HCT116 (cell line): ENCODE measurements around the gene HPD. TPM values are rescaled to one million over a fixed set of nuclear protein-coding genes. Genes with fewer than 3 reads are reported as not detected.

Experiments
- ATAC-seq: fragments of 200-7000 bp; cut with Tn5 transposase; 2 replicates; pipeline ENCODE4 v1.9.1; 2020; ENCODE audit warnings: mild to moderate bottlenecking, moderate library complexity
- BruUV-seq: library from RNA; stranded (reverse); fragments of 400-500 nt; replicated peaks from 2 replicates; lab custom pipeline; 2021; lab: Mats Ljungman, UMichigan
- CTCF ChIA-PET: fragments of 300-600 bp; sonication (Branson Sonifier 250); formaldehyde crosslinking; loops from one replicate; lab custom pipeline; 2021; ENCODE audit warnings: antibody characterized with exemption; lab: Charles Lee
- POLR2A ChIA-PET: fragments of 300-600, 350-600 bp; sonication (Branson Sonifier 250); formaldehyde crosslinking; loops from one replicate; lab custom pipeline; 2021; ENCODE audit warnings: antibody characterized with exemption; lab: Charles Lee
- RAD21 ChIA-PET, 2 experiments: fragments of 300-600 bp; sonication (Branson Sonifier 250); formaldehyde crosslinking; loops; one replicate each; lab custom pipeline; 2023; ENCODE audit warnings: low total read pairs in 2 of 2; ENCODE audit not compliant: uncharacterized antibody in 2 of 2, unreplicated experiment in 2 of 2, low non-redundant PET in 1 of 2; lab: Charles Lee
- DNase-seq: peaks from one replicate; pipeline ENCODE4 v3.0.0-alpha.2; 2010; ENCODE audit warnings: low read depth, low spot score
- H2AFZ ChIP-seq: fragments of 200-600 bp; shearing (Covaris generic), sonication (generic); 2 replicates; pipeline ENCODE4 v1.6.1; 2017; ENCODE audit warnings: low read depth, mixed run types, mixed read lengths, antibody characterized with exemption, low read length; ENCODE audit not compliant: poor library complexity, severe bottlenecking
- H3K27ac ChIP-seq: 2 replicates; pipeline ENCODE4 v1.5.1; 2012; ENCODE audit warnings: low read depth, low read length
- H3K27me3 ChIP-seq: fragments of 200-600 bp; sonication (generic); 2 replicates; pipeline ENCODE4 v1.6.1; 2016; ENCODE audit warnings: mixed run types, low read length, mixed read lengths; ENCODE audit not compliant: insufficient read depth
- H3K36me3 ChIP-seq, 2 experiments: fragments of 200-500 bp in 1 of 2; fragments of 200-600 bp in 1 of 2; sonication (Bioruptor generic) in 1 of 2; sonication (generic) in 1 of 2; 2 replicates each; pipeline versions ENCODE4 v1.5.1 to v1.6.1; 2014 to 2016; ENCODE audit warnings: low read length in 2 of 2, inconsistent platforms in 1 of 2, mixed read lengths in 1 of 2, mixed run types in 1 of 2; ENCODE audit not compliant: insufficient read depth in 2 of 2, control insufficient read depth in 1 of 2
- H3K4me1 ChIP-seq, 2 experiments: fragments of 200-600 bp in 1 of 2; sonication (generic) in 1 of 2; 2 replicates each; pipeline versions ENCODE4 v1.5.1 to v1.6.1; 2012 to 2017; ENCODE audit warnings: low read length in 2 of 2, inconsistent platforms in 1 of 2, mild to moderate bottlenecking in 1 of 2, mixed read lengths in 1 of 2, mixed run types in 1 of 2, moderate library complexity in 1 of 2; ENCODE audit not compliant: insufficient read depth in 2 of 2, control insufficient read depth in 1 of 2
- H3K4me2 ChIP-seq: fragments of 200-600 bp; sonication (generic); 2 replicates; pipeline ENCODE4 v1.6.1; 2017; ENCODE audit warnings: mixed run types, low read length, mixed read lengths
- H3K4me3 ChIP-seq, 2 experiments: fragments of 200-600 bp in 1 of 2; sonication (generic) in 1 of 2; replicated peaks in 1 of 2; 2 replicates each; pipeline ENCODE4 v1.5.1; 2011 to 2016; ENCODE audit warnings: low read length in 2 of 2, control low read depth in 1 of 2, low read depth in 1 of 2, mild to moderate bottlenecking in 1 of 2, mixed read lengths in 1 of 2, mixed run types in 1 of 2
- H3K79me2 ChIP-seq: fragments of 200-600 bp; sonication (generic); 2 replicates; pipeline ENCODE4 v1.6.1; 2017; ENCODE audit warnings: mild to moderate bottlenecking, mixed run types, low read length, moderate library complexity, mixed read lengths; ENCODE audit not compliant: insufficient read depth
- H3K9ac ChIP-seq: fragments of 200-600 bp; sonication (generic); 2 replicates; pipeline ENCODE4 v1.6.1; 2016; ENCODE audit warnings: low read length, mixed read lengths
- H3K9me2 ChIP-seq: fragments of 200-600 bp; sonication (generic), shearing (Covaris generic); 2 replicates; pipeline ENCODE4 v1.6.1; 2017; ENCODE audit warnings: mixed run types, mild to moderate bottlenecking, moderate library complexity; ENCODE audit not compliant: insufficient read depth
- H3K9me3 ChIP-seq, 2 experiments: fragments of 200-500 bp in 1 of 2; fragments of 200-600 bp in 1 of 2; sonication (Bioruptor generic) in 1 of 2; sonication (generic) in 1 of 2; 2 replicates each; pipeline ENCODE4 v1.6.1; 2014 to 2017; ENCODE audit warnings: low read length in 2 of 2, mixed read lengths in 2 of 2, inconsistent platforms in 1 of 2, low read depth in 1 of 2, mild to moderate bottlenecking in 1 of 2, mixed run types in 1 of 2, moderate library complexity in 1 of 2; ENCODE audit not compliant: control insufficient read depth in 1 of 2, insufficient read depth in 1 of 2
- H4K20me1 ChIP-seq: fragments of 200-600 bp; sonication (generic), shearing (Covaris generic); 2 replicates; pipeline ENCODE4 v1.6.1; 2017; ENCODE audit warnings: mixed run types, mild to moderate bottlenecking, moderate library complexity; ENCODE audit not compliant: insufficient read depth
- EGR1 ChIP-seq: IDR thresholded peaks from 2 replicates; pipeline ENCODE4 v1.6.1; 2012; ENCODE audit warnings: low read depth
- EZH2 ChIP-seq: fragments of 200-600 bp; sonication (generic); IDR thresholded peaks from 2 replicates; pipeline ENCODE4 v1.6.1; 2017; ENCODE audit warnings: antibody characterized with exemption, mixed run types
- FOSL1 ChIP-seq: IDR thresholded peaks from 2 replicates; pipeline ENCODE4 v1.6.1; 2012; ENCODE audit warnings: low read depth
- JUND ChIP-seq: IDR thresholded peaks from 2 replicates; pipeline ENCODE4 v1.6.1; 2012
- POLR2A ChIP-seq: IDR thresholded peaks from 2 replicates; pipeline ENCODE4 v1.7.0; 2011; ENCODE audit warnings: borderline replicate concordance; ENCODE audit not compliant: insufficient read depth, insufficient read length; ENCODE audit errors: extremely low read depth
- RAD21 ChIP-seq: IDR thresholded peaks from 2 replicates; pipeline ENCODE4 v1.6.1; 2012; ENCODE audit warnings: low read depth, mild to moderate bottlenecking
- SIN3A ChIP-seq: IDR thresholded peaks from 2 replicates; pipeline ENCODE4 v1.6.1; 2012; ENCODE audit warnings: low read depth
- TCF7L2 ChIP-seq: IDR thresholded peaks from 2 replicates; pipeline ENCODE4 v1.7.0; 2011; ENCODE audit warnings: borderline replicate concordance, inconsistent platforms; ENCODE audit not compliant: insufficient read depth, insufficient read length; ENCODE audit errors: extremely low read depth
- YY1 ChIP-seq: IDR thresholded peaks from 2 replicates; pipeline ENCODE4 v1.6.1; 2011; ENCODE audit warnings: low read length, low read depth, moderate library complexity, mild to moderate bottlenecking; ENCODE audit not compliant: insufficient replicate concordance; ENCODE audit errors: extremely low read depth
- ZNF274 ChIP-seq: fragments of 200-500 bp; sonication (Bioruptor generic); IDR thresholded peaks from 2 replicates; pipeline ENCODE4 v1.6.1; 2014; ENCODE audit warnings: mild to moderate bottlenecking, low read depth, low read length, inconsistent platforms
- intact Hi-C: fragments of 100-400 bp; cut with micrococcal nuclease; formaldehyde crosslinking; loops from 2 replicates; pipeline ENCODE4 v1.10.0; 2022
- total RNA-seq: library from RNA; stranded (reverse); gene quantifications from one replicate; pipeline ENCODE4 v1.2.1, GENCODE V29; 2021; ENCODE audit not compliant: unreplicated experiment
- TF ChIP-seq, protein P1 (sequence below): IDR thresholded peaks from 2 replicates; pipeline ENCODE4 v1.6.1; 2012
- TF ChIP-seq, protein P2 (sequence below): IDR thresholded peaks from 2 replicates; pipeline ENCODE4 v1.6.1; 2011; ENCODE audit warnings: mild to moderate bottlenecking, low read length, moderate library complexity; ENCODE audit not compliant: insufficient replicate concordance; ENCODE audit errors: extremely low read depth
- TF ChIP-seq, protein P3 (sequence below): IDR thresholded peaks from 2 replicates; pipeline ENCODE4 v1.6.1; 2012
- TF ChIP-seq, protein P4 (sequence below), 3 experiments: fragments of 200-600 bp in 1 of 3; sonication (generic) in 1 of 3; IDR thresholded peaks in 2 of 3; conservative IDR thresholded peaks in 1 of 3; 2 replicates each; pipeline ENCODE4 v1.5.1; 2012 to 2017; ENCODE audit warnings: low read depth in 2 of 3, low read length in 2 of 3, antibody characterized with exemption in 1 of 3, borderline replicate concordance in 1 of 3, control low read depth in 1 of 3, mild to moderate bottlenecking in 1 of 3, mixed read lengths in 1 of 3, mixed run types in 1 of 3, moderate library complexity in 1 of 3; ENCODE audit not compliant: insufficient read depth in 1 of 3

The HPD gene
- total RNA-seq, 1 experiment from 2014 or later: 1.1 TPM

DNA sequence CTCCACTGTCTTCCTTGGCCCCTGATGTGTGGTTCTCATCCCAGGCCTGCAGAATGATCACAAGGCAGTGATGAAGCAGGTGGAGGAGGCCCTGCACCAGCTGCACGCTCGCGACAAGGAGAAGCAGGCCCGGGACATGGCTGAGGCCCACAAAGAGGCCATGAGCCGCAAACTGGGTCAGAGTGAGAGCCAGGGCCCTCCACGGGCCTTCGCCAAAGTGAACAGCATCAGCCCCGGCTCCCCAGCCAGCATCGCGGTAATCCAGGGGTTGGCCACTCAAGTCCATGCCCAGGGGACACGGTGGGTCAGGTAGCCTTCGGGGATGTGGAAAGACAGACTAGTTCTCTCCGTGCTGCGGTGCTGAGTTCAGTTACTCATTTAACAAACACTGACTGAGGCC lies 40.9 kb upstream of the HPD start (continued):
- no peak for TF ChIP-seq ZNF274
- TF ChIP-seq, protein P1, sequence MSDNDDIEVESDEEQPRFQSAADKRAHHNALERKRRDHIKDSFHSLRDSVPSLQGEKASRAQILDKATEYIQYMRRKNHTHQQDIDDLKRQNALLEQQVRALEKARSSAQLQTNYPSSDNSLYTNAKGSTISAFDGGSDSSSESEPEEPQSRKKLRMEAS: no peak
- TF ChIP-seq TCF7L2: no peak
- TF ChIP-seq, protein P2, sequence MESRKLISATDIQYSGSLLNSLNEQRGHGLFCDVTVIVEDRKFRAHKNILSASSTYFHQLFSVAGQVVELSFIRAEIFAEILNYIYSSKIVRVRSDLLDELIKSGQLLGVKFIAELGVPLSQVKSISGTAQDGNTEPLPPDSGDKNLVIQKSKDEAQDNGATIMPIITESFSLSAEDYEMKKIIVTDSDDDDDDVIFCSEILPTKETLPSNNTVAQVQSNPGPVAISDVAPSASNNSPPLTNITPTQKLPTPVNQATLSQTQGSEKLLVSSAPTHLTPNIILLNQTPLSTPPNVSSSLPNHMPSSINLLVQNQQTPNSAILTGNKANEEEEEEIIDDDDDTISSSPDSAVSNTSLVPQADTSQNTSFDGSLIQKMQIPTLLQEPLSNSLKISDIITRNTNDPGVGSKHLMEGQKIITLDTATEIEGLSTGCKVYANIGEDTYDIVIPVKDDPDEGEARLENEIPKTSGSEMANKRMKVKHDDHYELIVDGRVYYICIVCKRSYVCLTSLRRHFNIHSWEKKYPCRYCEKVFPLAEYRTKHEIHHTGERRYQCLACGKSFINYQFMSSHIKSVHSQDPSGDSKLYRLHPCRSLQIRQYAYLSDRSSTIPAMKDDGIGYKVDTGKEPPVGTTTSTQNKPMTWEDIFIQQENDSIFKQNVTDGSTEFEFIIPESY: no peak
- TF ChIP-seq, all 23 proteins: peak for 0

DNA sequence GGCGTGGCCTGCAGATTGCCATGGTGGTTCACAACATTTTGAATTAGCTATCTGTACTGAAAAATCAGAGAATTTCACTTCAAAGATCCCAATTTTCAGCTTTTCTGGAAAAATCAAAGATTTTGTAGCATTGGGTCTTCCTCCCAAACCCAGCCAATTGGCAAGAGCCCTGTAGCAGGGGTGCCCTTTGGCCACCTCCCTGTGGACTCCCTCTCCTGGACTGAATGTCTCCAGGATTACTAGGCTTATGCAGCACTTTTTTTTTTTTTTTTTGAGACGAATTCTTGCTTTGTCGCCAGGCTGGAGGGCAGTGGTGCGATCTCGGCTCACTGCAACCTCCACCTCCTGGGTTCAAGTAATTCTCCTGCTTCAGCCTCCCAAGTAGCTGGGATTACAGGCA lies 39.6 kb upstream of the HPD start:
- Histone ChIP-seq H3K4me3 (no peak overlapping the region), H3K79me2 (peaks cover 23% of the 10 kb centered on the region; the same call in 1 of the 2 replicates), H3K4me1 (peaks cover 10 to 12% of the 10 kb centered on the region in 2 experiments; a peak in 3 of 4 replicates), H2AFZ (no peak overlapping the region), H3K36me3 (peaks cover 22 to 32% of the 10 kb centered on the region in 2 experiments), H3K9me3 (no peaks in the 10 kb centered on the region), H3K4me2 (no peak overlapping the region), H3K9ac (no peak overlapping the region), H4K20me1 (no peaks in the 10 kb centered on the region), H3K27me3 (no peaks in the 10 kb centered on the region), H3K27ac (no peak overlapping the region), H3K9me2 (no peaks in the 10 kb centered on the region)
- ChIA-PET POLR2A (interaction anchor here (2.0 kb wide), 1 partner anchor 10 kb away, joined by 5 read pairs; the partner anchor contains the start of gene PSMD9), CTCF (no interaction called here), RAD21 (no interaction called here)
- DNase-seq (no peak), ATAC-seq (no peak)
- no TSS peak for BruUV-seq
- intact Hi-C loops: no loop called here
- TF ChIP-seq FOSL1: no peak
- no peak for TF ChIP-seq YY1
- TF ChIP-seq ZNF274: no peak
- TF ChIP-seq RAD21: no peak
- no peak for TF ChIP-seq EZH2
- TF ChIP-seq EGR1: no peak
- no peak for TF ChIP-seq SIN3A
- TF ChIP-seq POLR2A: no peak
- TF ChIP-seq, protein P3, sequence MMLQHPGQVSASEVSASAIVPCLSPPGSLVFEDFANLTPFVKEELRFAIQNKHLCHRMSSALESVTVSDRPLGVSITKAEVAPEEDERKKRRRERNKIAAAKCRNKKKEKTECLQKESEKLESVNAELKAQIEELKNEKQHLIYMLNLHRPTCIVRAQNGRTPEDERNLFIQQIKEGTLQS: no peak
- TF ChIP-seq JUND: no peak
- TF ChIP-seq, protein P4, sequence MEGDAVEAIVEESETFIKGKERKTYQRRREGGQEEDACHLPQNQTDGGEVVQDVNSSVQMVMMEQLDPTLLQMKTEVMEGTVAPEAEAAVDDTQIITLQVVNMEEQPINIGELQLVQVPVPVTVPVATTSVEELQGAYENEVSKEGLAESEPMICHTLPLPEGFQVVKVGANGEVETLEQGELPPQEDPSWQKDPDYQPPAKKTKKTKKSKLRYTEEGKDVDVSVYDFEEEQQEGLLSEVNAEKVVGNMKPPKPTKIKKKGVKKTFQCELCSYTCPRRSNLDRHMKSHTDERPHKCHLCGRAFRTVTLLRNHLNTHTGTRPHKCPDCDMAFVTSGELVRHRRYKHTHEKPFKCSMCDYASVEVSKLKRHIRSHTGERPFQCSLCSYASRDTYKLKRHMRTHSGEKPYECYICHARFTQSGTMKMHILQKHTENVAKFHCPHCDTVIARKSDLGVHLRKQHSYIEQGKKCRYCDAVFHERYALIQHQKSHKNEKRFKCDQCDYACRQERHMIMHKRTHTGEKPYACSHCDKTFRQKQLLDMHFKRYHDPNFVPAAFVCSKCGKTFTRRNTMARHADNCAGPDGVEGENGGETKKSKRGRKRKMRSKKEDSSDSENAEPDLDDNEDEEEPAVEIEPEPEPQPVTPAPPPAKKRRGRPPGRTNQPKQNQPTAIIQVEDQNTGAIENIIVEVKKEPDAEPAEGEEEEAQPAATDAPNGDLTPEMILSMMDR (IDR thresholded peaks at IDR 0.05 in 2 of 3, conservative IDR thresholded peaks at IDR 0.05 in 1 of 3; ENCODE audit: borderline replicate concordance in 1 of 3, insufficient read depth in 1 of 3, low read depth in 2 of 3, low read length in 2 of 3): no peak
